HG03439 (cell line): ENCODE data around the gene SLIT1.

Source experiments
- ATAC-seq: cut with Tn5 transposase; IDR thresholded peaks from one replicate; pipeline ENCODE4 v1.9.1; 2021; ENCODE audit warnings: mild to moderate bottlenecking, moderate library complexity; ENCODE audit not compliant: unreplicated experiment

Gene SLIT1

GRCh38 chr10:97203220-97203619 is 17.5 kb upstream of the SLIT1 start:
- no peak for ATAC-seq

DNA sequence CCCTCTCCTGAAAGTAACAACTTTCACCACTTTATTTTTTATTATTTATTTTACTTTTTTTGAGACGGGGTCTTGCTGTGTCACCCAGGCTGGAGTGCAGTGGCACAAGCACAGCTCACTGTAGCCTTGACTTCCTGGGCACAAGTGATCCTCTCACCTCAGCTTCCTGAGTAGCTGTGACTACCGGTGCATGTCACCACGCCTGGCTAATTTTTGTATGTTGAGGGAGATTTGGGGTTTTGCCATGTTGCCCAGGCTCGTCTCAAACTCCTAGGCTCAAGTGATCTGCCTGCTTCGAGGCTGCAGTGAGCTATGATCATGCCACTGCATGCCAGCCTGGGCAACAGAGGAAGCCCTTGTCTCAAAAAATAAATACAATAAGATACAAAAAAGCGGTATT is 14.9 kb upstream of the SLIT1 start:
- ATAC-seq = no peak

GRCh38 chr10:97199152-97199551 is 13.4 kb upstream of the SLIT1 start:
- ATAC-seq = no peak

GRCh38 chr10:97197030-97197500 is 11.3 kb upstream of the SLIT1 start:
- no peak for ATAC-seq

- no peak for ATAC-seq
Observed at GRCh38 chr10:97196223-97197029, 10.7 kb upstream of the SLIT1 start.

- ATAC-seq = no peak
Observed at GRCh38 chr10:97195706-97196222, 10.0 kb upstream of the SLIT1 start.

GRCh38 chr10:97192952-97193435 is 7.2 kb upstream of the SLIT1 start:
- no peak for ATAC-seq

DNA sequence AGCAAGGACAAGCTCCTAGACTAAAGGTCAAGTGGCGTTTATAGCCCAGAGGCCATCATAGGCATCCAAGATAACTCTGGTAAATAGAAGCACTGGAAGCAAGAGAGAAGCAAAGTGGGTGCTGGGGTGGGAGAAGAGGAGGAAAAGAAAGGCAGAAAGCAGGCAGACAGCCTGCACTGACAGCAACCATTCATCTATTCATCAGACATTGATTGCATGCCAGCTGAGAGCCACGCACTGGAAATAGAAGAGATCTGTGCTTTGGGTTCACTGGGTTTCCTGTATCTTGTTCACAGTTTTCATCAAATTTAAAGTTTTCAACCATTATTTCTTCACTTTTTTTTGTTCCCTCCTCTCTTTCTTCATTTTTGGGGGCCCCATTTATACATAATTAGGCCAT is 4.7 kb upstream of the SLIT1 start:
- ATAC-seq = no peak

GRCh38 chr10:97188261-97188711 is 2.5 kb upstream of the SLIT1 start:
- no peak for ATAC-seq

DNA sequence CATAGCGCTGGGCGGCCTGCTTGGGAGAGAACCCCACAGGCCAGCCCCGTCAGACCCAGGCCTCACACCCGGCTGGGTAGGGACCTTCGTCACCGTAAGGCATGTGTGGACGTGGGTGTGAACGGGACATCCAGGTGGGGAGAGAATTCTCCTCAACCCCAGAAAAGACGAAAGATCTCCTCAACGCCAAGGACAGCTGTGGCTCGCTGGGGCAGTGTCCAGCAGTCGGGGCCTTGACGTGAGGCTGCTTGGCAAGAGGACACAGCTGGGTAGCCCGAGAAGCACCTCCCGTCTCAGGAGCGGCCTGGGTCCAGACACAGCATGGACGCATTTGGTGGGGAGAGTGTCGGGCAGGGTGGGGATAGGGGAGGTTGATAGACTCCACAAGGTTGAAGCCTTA is 1.2 kb upstream of the SLIT1 start:
- ATAC-seq = no peak

DNA sequence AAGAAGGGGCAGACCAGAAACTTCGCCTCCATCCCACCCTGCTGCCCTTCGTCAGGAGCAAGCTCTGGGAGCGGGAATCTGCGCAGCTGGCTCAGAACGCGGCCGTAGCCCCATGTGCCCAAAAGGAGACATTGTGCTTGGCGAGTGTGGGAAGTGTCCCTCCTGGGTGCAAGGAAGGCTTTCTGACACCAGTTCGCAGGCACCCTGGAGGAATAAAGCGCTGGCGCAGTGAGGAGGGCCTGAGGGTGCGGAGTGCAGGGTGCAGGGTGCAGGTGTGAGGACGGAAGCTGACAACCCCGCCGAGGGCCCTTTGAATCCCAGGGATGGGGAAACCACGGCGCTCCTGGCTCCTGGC is 811 bp downstream of the SLIT1 start:
- ATAC-seq = no peak

DNA sequence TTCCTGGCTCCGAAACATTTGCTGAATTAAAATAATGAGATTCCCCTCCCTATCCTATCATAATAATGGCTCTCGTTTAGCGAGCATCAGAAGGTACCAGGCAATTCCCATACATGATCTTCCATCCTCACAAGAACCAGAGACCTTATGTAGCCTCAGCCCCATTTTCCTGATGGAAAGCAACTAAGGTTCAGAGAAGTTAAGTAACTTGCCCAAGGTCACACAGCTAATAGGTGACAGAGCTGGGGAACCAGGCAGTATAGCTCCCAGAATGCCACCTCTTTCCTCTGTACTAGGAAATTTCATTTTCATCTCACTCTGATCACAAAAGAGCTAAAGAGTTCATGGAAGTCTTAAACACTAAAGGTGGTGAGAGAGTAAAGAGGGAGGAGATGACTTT is 2.4 kb downstream of the SLIT1 start:
- ATAC-seq = no peak

- no peak for ATAC-seq
Observed at GRCh38 chr10:97182288-97182990, 3.3 kb downstream of the SLIT1 start.

DNA sequence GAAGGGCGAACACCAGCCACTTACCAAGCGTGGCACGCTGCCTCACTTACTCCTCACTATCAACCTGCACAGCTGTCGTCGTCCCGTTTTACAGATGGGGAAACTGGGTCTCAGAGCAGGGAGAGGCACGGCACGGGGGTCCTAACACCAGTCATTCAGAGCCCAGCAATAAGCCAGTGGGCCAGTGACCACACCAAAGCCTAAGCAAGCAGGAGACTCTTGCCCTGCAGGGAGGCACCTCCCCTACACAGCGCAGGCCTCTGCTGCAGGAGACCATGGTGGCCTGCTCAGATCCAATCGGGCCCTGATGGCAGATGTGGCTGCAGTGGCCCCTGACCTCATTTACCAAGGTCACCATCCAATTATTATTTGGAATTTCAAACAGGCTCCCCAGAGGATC is 4.8 kb downstream of the SLIT1 start:
- ATAC-seq = no peak

- no peak for ATAC-seq
Observed at GRCh38 chr10:97180363-97180755, 5.4 kb downstream of the SLIT1 start.

DNA sequence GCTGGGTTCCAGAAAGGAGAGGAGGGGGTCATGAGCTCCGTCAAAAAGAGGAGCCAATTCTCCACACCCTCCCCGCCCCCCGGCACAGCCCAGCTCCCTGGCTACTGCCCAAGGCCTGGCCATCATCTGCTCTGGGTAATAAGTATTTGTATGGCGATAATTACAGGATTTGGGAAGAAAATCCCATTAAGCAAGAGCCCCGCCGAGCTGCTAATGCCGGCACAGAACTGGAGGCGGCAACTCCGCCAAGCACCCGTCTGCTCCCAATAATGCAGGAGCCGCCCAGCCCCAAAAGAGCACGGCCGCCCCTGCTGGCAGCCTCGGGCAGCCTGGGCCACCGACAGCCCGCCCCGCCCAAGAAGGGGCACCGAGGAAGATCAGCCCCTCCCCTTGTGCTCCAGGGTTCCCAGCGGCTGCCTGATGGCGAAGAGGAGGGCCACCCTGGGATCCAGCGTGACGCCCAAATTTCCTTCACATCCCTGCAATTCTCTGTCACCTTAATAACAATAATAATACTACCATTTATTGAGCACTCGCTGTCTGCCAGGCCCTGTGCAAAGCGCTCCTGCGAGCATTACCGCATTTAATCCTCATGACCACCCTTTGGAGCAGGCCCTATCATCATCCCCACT is 5.9 kb downstream of the SLIT1 start:
- no peak for ATAC-seq

- ATAC-seq = no peak
Observed at GRCh38 chr10:97179311-97179710, 6.4 kb downstream of the SLIT1 start.

DNA sequence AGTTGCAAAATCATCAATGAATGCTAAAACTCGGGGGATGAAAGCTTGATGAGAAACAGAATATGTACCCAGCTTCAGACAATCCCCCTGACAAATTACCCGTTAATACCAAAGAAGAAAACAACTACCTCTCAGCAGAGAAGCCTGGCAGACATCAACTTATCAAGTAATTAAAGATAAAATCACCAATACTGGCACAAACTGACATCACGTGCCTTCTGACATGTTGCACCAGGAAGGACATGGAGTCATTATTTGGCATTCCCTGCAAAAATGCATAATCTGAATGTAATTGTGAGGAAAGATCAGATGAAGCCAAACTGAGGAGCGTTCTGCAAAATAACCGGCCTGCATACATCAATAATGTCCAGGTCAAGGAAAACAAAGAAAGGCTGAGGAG is 7.7 kb downstream of the SLIT1 start:
- no peak for ATAC-seq

DNA sequence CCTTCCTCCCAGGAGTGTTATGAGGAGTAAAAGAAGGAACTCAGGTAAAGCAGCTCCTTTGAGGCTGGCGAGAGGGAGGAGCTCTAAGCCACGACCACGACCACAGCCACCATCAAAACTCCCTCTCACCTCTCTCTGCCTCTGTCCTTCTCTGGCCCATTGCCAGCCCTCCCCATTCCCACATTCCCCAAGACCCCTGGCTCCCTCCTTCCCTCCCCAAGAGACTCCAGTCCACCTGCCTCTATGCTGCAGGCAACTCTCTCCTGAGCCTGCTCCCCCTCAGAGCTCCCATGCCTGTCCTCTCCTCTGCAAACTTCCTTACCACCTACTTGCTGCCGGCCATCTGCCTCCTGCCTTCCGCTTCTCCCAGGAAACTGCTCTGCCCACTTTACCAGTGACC is 9.5 kb downstream of the SLIT1 start:
- no peak for ATAC-seq

DNA sequence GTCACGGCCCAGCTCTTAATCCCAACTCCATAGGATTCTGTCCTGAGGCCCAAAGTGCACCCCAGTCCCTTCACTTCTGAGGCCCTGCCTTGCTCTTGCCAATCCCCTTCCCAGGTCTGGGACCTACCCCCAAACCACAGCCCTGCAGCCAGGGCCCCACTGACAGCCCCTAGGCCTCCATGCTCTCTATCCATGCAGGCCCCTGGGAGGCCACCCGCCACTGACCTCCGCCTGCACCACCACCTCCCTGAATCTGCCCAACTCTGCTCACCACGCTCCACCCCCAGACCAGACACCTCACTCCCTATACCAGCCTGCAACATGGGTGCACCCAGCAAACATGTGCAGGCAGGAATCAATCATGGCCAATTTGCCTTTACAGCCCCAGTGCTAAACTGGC is 10.2 kb downstream of the SLIT1 start:
- no peak for ATAC-seq

DNA sequence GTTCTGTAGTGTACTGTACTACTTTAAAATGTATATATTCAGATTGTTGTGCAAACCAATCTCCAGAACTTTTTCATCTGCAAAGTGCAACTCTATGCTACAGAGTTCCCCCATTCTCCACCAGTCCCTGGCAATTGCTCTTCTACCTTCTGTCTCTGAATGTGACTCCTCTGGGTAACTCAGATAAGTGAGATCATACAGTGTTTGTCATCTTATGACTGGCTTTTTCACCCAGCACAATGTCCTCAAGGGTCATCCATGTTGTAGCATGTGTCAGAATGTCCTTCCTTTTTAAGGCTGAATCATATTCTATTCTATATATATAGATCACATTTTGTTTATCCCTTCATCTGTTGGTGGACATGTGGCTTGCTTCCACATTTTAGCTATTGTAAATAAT is 10.8 kb downstream of the SLIT1 start:
- no peak for ATAC-seq
